ENCODE results near the gene DUSP7.

Gene DUSP7

GRCh38 chr3:52056521-52056967 lies at the start of gene DUSP7:
Gene DUSP7, minus strand, starts transcription at chr3:52056571. Its CDS starts 205 bp downstream, at chr3:52056366.
- no peak for DNase-seq

- no peak for DNase-seq
These were observed 48.6 kb upstream of the DUSP7 start for GRCh38 chr3:52104684-52105640.

- DNase-seq = no peak
These were observed 46.6 kb upstream of the DUSP7 start for GRCh38 chr3:52102934-52103333.

GRCh38 chr3:52099001-52099401 lies 42.6 kb upstream of the DUSP7 start:
- DNase-seq = no peak

- DNase-seq = no peak
These were observed 41.6 kb upstream of the DUSP7 start for GRCh38 chr3:52097851-52098507.

GRCh38 chr3:52095990-52096775 lies 39.8 kb upstream of the DUSP7 start:
- DNase-seq = no peak

GRCh38 chr3:52094571-52095485 lies 38.5 kb upstream of the DUSP7 start:
- DNase-seq = no peak

- DNase-seq = no peak
These were observed 37.6 kb upstream of the DUSP7 start for GRCh38 chr3:52093756-52094545.

- no peak for DNase-seq
These were observed 36.5 kb upstream of the DUSP7 start for GRCh38 chr3:52092891-52093290.

GRCh38 chr3:52092271-52092660 lies 35.9 kb upstream of the DUSP7 start:
- DNase-seq = no peak

- no peak for DNase-seq
These were observed 35.4 kb upstream of the DUSP7 start for GRCh38 chr3:52091586-52092270.

- no peak for DNase-seq
These were observed 34.6 kb upstream of the DUSP7 start for GRCh38 chr3:52090933-52091468.

GRCh38 chr3:52090131-52090932 lies 34.0 kb upstream of the DUSP7 start:
- no peak for DNase-seq

GRCh38 chr3:52089691-52090090 lies 33.3 kb upstream of the DUSP7 start:
- DNase-seq = no peak

- no peak for DNase-seq
These were observed 32.3 kb upstream of the DUSP7 start for GRCh38 chr3:52088445-52089367.

- DNase-seq = no peak
These were observed 31.4 kb upstream of the DUSP7 start for GRCh38 chr3:52087731-52088130.

GRCh38 chr3:52086976-52087663 lies 30.7 kb upstream of the DUSP7 start:
- no peak for DNase-seq

- no peak for DNase-seq
These were observed 30.1 kb upstream of the DUSP7 start for GRCh38 chr3:52086461-52086860.

Measured in DMS79 treated with DMSO at 0.1 percent for 48 hours (cell line).